Mesothelial cell of epicardium (in vitro differentiated cells): ENCODE data around the gene PLA2G6. TPM values are rescaled to one million over a fixed set of nuclear protein-coding genes. Genes with fewer than 3 reads are reported as not detected.
"Not testable (repeated sequence)": the region's sequence is repeated elsewhere in the genome, so short reads cannot be mapped to it uniquely, and the experiment has no call there.

Experiments
- DNase-seq, 2 experiments: peaks; one replicate each; pipeline ENCODE4 v3.0.0; 2021; ENCODE audit warnings: low spot score in 2 of 2; ENCODE audit not compliant: unreplicated experiment in 2 of 2
- H3K27ac Mint-ChIP-seq: 2 replicates; pipeline ENCODE4 v1.8.0; 2021; ENCODE audit warnings: mixed read lengths
- H3K27me3 Mint-ChIP-seq: 2 replicates; pipeline ENCODE4 v1.8.0; 2021; ENCODE audit warnings: low read depth, mixed read lengths
- H3K36me3 Mint-ChIP-seq: 2 replicates; pipeline ENCODE4 v1.8.0; 2021; ENCODE audit warnings: mixed read lengths
- H3K4me1 Mint-ChIP-seq: 2 replicates; pipeline ENCODE4 v1.8.0; 2021; ENCODE audit warnings: mixed read lengths
- H3K4me3 Mint-ChIP-seq: 2 replicates; pipeline ENCODE4 v1.8.0; 2021; ENCODE audit warnings: mild to moderate bottlenecking, moderate library complexity, mixed read lengths
- H3K9me3 Mint-ChIP-seq: 2 replicates; pipeline ENCODE4 v1.8.0; 2021; ENCODE audit warnings: mixed read lengths
- CTCF ChIP-seq: fragments of 200-600 bp; sonication (generic); IDR thresholded peaks from one replicate; pipeline ENCODE4 v1.5.0; 2021; ENCODE audit warnings: antibody characterized with exemption; ENCODE audit not compliant: unreplicated experiment
- total RNA-seq: library from RNA; stranded (reverse); gene quantifications from 3 replicates; pipeline ENCODE4 v1.2.1, GENCODE V29; 2021

The PLA2G6 gene
- total RNA-seq, 1 donor from 2014 or later: 88.2 TPM

- DNase-seq: no peak
- Mint-ChIP-seq H3K4me1 (peaks cover 3% of the 10 kb centered on the region), H3K36me3 (no peaks in the 10 kb centered on the region), H3K4me3 (no peak overlapping the region), H3K27me3 (peaks cover 8% of the 10 kb centered on the region), H3K27ac (no peak overlapping the region), H3K9me3 (no peaks in the 10 kb centered on the region)
- no peak for TF ChIP-seq CTCF
Observed at GRCh38 chr22:38079804-38080203, 101.8 kb downstream of the PLA2G6 start.

GRCh38 chr22:38079208-38079607 is 102.4 kb downstream of the PLA2G6 start:
- not testable (repeated sequence) for H3K4me3 Mint-ChIP-seq

GRCh38 chr22:38078046-38078840 is 103.4 kb downstream of the PLA2G6 start:
- H3K36me3 Mint-ChIP-seq: peaks cover 2% of the 10 kb centered on the region
- TF ChIP-seq CTCF: no peak
- H3K4me1 Mint-ChIP-seq: peaks cover 1% of the 10 kb centered on the region
- H3K9me3 Mint-ChIP-seq: no peaks in the 10 kb centered on the region
- H3K27ac Mint-ChIP-seq: no peak overlapping the region
- DNase-seq: no peak
- H3K27me3 Mint-ChIP-seq: peaks cover 7% of the 10 kb centered on the region
- no peak overlapping the region for H3K4me3 Mint-ChIP-seq

More at GRCh38 chr22:38079208-38079607, 102.4 kb downstream of the PLA2G6 start:
- H3K9me3 Mint-ChIP-seq, H3K27me3 Mint-ChIP-seq, H3K4me1 Mint-ChIP-seq, H3K27ac Mint-ChIP-seq, DNase-seq, H3K36me3 Mint-ChIP-seq: not testable (repeated sequence)

GRCh38 chr22:38077595-38077994 is 104.0 kb downstream of the PLA2G6 start:
- TF ChIP-seq CTCF: no peak
- peaks cover 6% of the 10 kb centered on the region for H3K27me3 Mint-ChIP-seq
- H3K27ac Mint-ChIP-seq: no peak overlapping the region
- H3K9me3 Mint-ChIP-seq: no peaks in the 10 kb centered on the region
- no peak overlapping the region for H3K4me3 Mint-ChIP-seq
- H3K36me3 Mint-ChIP-seq: peaks cover 9% of the 10 kb centered on the region
- H3K4me1 Mint-ChIP-seq: no peaks in the 10 kb centered on the region
- no peak for DNase-seq

- Mint-ChIP-seq H3K4me1 (no peaks in the 10 kb centered on the region), H3K9me3 (no peaks in the 10 kb centered on the region), H3K27me3 (peaks cover 5% of the 10 kb centered on the region), H3K36me3 (peaks cover 13% of the 10 kb centered on the region), H3K27ac (no peak overlapping the region), H3K4me3 (no peak overlapping the region)
- no peak for DNase-seq
- TF ChIP-seq CTCF: no peak
Observed at GRCh38 chr22:38077096-38077495, 104.5 kb downstream of the PLA2G6 start.

- H3K4me1 Mint-ChIP-seq: no peaks in the 10 kb centered on the region
- no peak for TF ChIP-seq CTCF
- no peaks in the 10 kb centered on the region for H3K9me3 Mint-ChIP-seq
- H3K27me3 Mint-ChIP-seq: no peaks in the 10 kb centered on the region
- DNase-seq: no peak
- no peak overlapping the region for H3K4me3 Mint-ChIP-seq
- peaks cover 13% of the 10 kb centered on the region for H3K36me3 Mint-ChIP-seq
- H3K27ac Mint-ChIP-seq: no peak overlapping the region
Observed at GRCh38 chr22:38075961-38076360, 105.7 kb downstream of the PLA2G6 start.
